GM19395 (cell line): ENCODE results near the gene WSB1.

ENCODE experiments used
- ATAC-seq: cut with Tn5 transposase; IDR thresholded peaks from one replicate; pipeline ENCODE4 v1.9.1; 2021; ENCODE audit warnings: mild to moderate bottlenecking, moderate library complexity; ENCODE audit not compliant: unreplicated experiment

The WSB1 gene

GRCh38 chr17:27333410-27333980 lies 39.6 kb downstream of the WSB1 start:
- no peak for ATAC-seq

GRCh38 chr17:27336184-27336583 lies 42.3 kb downstream of the WSB1 start:
- ATAC-seq = no peak

GRCh38 chr17:27338536-27338985 lies 44.6 kb downstream of the WSB1 start:
- peak; percentile 66 for ATAC-seq

- peak; percentile 44 for ATAC-seq
These were observed 45.4 kb downstream of the WSB1 start for GRCh38 chr17:27339198-27339835.

- no peak for ATAC-seq
These were observed 46.1 kb downstream of the WSB1 start for GRCh38 chr17:27339836-27340550.

GRCh38 chr17:27340575-27340974 lies 46.7 kb downstream of the WSB1 start:
- ATAC-seq = no peak

- no peak for ATAC-seq
These were observed 47.1 kb downstream of the WSB1 start for GRCh38 chr17:27341041-27341471.

- no peak for ATAC-seq
These were observed 48.1 kb downstream of the WSB1 start for GRCh38 chr17:27342059-27342458.

- no peak for ATAC-seq
These were observed 49.4 kb downstream of the WSB1 start for GRCh38 chr17:27343294-27343693.

- ATAC-seq = no peak
These were observed 50.2 kb downstream of the WSB1 start for GRCh38 chr17:27343977-27344607.

GRCh38 chr17:27345141-27345904 lies 51.4 kb downstream of the WSB1 start:
- no peak for ATAC-seq

- no peak for ATAC-seq
These were observed 52.5 kb downstream of the WSB1 start for GRCh38 chr17:27346228-27346899.

GRCh38 chr17:27348196-27348595 lies 54.3 kb downstream of the WSB1 start:
- no peak for ATAC-seq

- no peak for ATAC-seq
These were observed 55.7 kb downstream of the WSB1 start for GRCh38 chr17:27349540-27350021.

GRCh38 chr17:27351759-27352158 lies 57.8 kb downstream of the WSB1 start:
- no peak for ATAC-seq

GRCh38 chr17:27352448-27353032 lies 58.6 kb downstream of the WSB1 start:
- no peak for ATAC-seq

- no peak for ATAC-seq
These were observed 59.1 kb downstream of the WSB1 start for GRCh38 chr17:27353033-27353460.

- peak; percentile 82 for ATAC-seq
These were observed 59.6 kb downstream of the WSB1 start for GRCh38 chr17:27353461-27354050.

- peak; percentile 27 for ATAC-seq
These were observed 60.2 kb downstream of the WSB1 start for GRCh38 chr17:27354051-27354490.
